Measurements from ENCODE around the gene BAZ2B.

The BAZ2B gene

GRCh38 chr2:159349674-159350299, 266.6 kb downstream of the BAZ2B start (continued):
- TF ChIP-seq ARNTL (CRISPR knock-in tag; IDR thresholded peaks at IDR 0.05; ENCODE audit: borderline replicate concordance, low read depth) = no peak

DNA sequence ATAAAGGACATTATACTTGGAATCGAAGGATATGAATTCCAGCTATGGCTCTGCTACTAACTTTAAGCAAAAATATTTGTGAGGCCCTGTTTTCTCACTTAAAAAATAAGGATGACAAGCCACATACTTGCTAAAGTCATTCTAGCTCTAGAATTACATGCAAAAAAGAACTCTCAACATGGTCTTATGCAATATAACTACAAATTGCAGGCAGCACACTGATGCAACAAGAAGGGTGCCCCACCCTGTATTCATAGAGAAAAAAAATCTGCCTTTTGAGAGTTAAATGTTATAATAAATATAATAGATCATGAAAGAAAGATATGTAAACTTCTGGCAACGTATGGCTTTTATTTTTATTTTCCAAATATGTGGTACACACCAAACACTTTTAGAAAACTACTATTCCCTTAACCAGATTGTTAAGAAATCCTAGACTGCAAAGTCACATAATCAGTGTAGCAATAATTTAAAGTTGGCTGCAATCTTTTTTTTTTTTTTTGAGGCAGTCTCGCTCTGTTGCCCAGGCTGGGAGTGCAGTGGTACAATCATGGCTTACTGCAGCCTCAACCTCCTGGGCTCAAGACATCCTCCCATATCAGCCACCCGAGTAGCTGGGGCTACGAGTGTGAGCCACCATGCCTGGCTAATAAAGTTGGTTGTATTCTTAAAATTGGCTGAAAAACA, 289.6 kb downstream of the BAZ2B start:
- TF ChIP-seq CSDC2 (CRISPR knock-in tag; IDR thresholded peaks at IDR 0.05) (no peak), OSR1 (CRISPR knock-in tag; IDR thresholded peaks at IDR 0.05) (no peak)
- TF ChIP-seq, protein P1, sequence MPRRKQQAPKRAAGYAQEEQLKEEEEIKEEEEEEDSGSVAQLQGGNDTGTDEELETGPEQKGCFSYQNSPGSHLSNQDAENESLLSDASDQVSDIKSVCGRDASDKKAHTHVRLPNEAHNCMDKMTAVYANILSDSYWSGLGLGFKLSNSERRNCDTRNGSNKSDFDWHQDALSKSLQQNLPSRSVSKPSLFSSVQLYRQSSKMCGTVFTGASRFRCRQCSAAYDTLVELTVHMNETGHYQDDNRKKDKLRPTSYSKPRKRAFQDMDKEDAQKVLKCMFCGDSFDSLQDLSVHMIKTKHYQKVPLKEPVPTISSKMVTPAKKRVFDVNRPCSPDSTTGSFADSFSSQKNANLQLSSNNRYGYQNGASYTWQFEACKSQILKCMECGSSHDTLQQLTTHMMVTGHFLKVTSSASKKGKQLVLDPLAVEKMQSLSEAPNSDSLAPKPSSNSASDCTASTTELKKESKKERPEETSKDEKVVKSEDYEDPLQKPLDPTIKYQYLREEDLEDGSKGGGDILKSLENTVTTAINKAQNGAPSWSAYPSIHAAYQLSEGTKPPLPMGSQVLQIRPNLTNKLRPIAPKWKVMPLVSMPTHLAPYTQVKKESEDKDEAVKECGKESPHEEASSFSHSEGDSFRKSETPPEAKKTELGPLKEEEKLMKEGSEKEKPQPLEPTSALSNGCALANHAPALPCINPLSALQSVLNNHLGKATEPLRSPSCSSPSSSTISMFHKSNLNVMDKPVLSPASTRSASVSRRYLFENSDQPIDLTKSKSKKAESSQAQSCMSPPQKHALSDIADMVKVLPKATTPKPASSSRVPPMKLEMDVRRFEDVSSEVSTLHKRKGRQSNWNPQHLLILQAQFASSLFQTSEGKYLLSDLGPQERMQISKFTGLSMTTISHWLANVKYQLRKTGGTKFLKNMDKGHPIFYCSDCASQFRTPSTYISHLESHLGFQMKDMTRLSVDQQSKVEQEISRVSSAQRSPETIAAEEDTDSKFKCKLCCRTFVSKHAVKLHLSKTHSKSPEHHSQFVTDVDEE (CRISPR knock-in tag; IDR thresholded peaks at IDR 0.05) = no peak
- no peak for ATAC-seq

DNA sequence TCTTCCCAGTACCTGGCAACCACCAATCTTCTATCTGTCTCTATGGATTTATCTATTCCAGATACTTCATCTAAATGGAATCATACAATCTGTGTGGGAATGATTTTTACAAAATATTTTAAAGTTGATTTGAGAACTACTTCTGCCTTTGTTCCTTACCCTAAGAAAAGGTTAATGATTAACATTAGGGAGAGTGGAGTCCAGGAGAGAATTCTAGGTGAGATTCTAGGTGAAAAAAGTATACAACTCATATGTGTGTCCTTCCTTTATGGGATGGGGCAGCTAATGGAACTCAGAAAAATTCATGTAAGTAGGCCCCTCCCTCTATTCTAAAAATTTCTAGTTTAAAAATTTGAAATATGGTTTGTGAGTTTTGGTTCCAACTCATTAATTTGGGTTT, 293.9 kb downstream of the BAZ2B start:
- no peak for ATAC-seq

DNA sequence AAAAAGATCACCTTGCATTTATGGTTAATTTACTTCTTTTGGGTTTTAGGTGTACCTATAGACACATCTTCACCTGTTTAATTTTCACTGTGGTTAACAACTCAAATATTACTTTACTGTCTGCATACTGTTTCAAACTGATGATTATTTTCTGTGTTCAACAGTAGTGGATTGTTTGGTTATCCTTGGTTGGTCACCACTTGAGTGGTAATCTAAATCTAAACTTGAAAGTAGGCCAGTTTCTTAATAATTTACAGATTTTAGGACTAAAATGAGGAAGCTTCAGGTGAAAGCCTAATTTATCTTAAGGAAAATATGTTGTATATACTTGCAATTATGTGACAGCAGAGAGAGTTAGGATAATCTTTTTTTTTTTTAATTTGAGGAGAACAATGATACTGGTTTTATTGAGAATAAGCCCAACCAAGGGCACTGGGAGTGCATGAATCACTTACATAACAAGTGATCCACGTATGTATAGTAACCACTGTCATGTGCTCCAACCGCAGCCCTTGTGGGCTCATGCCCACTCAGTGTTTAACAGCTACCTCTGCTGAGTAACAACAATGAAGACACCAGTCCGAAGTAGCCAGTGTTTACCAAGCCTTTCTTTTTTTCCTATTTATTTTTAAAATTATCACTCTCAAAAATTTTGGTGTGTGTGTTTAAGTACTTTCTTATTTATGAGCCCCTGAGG, 298.8 kb downstream of the BAZ2B start:
- TF ChIP-seq SNAI2 (CRISPR knock-in tag; IDR thresholded peaks at IDR 0.05) (no peak), ZFP3 (CRISPR knock-in tag; IDR thresholded peaks at IDR 0.05) (no peak), ZNF565 (CRISPR knock-in tag; conservative IDR thresholded peaks at IDR 0.05; ENCODE audit: low read depth) (no peak), BACH2 (CRISPR knock-in tag; IDR thresholded peaks at IDR 0.05; ENCODE audit: borderline replicate concordance) (no peak), GLIS3 (CRISPR knock-in tag; IDR thresholded peaks at IDR 0.05) (no peak), ZNF70 (CRISPR knock-in tag; IDR thresholded peaks at IDR 0.05) (no peak), TOX (CRISPR knock-in tag; IDR thresholded peaks at IDR 0.05; ENCODE audit: borderline replicate concordance) (no peak), ZC3H10 (CRISPR knock-in tag; IDR thresholded peaks at IDR 0.05) (no peak), ZFP30 (CRISPR knock-in tag; IDR thresholded peaks at IDR 0.05) (no peak), TCF4 (CRISPR knock-in tag; IDR thresholded peaks at IDR 0.05; ENCODE audit: borderline replicate concordance) (no peak), PPARA (CRISPR knock-in tag; IDR thresholded peaks at IDR 0.05; ENCODE audit: borderline replicate concordance) (no peak), ISL1 (CRISPR knock-in tag; IDR thresholded peaks at IDR 0.05) (no peak), ZNF8 (CRISPR knock-in tag; IDR thresholded peaks at IDR 0.05) (no peak), CSDC2 (CRISPR knock-in tag; IDR thresholded peaks at IDR 0.05) (no peak), ARNTL (CRISPR knock-in tag; IDR thresholded peaks at IDR 0.05; ENCODE audit: borderline replicate concordance, low read depth) (no peak), OSR1 (CRISPR knock-in tag; IDR thresholded peaks at IDR 0.05) (no peak)
- TF ChIP-seq, protein P2, sequence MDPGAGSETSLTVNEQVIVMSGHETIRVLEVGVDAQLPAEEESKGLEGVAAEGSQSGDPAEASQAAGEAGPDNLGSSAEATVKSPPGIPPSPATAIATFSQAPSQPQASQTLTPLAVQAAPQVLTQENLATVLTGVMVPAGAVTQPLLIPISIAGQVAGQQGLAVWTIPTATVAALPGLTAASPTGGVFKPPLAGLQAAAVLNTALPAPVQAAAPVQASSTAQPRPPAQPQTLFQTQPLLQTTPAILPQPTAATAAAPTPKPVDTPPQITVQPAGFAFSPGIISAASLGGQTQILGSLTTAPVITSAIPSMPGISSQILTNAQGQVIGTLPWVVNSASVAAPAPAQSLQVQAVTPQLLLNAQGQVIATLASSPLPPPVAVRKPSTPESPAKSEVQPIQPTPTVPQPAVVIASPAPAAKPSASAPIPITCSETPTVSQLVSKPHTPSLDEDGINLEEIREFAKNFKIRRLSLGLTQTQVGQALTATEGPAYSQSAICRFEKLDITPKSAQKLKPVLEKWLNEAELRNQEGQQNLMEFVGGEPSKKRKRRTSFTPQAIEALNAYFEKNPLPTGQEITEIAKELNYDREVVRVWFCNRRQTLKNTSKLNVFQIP (CRISPR knock-in tag; IDR thresholded peaks at IDR 0.05; ENCODE audit: borderline replicate concordance, low read depth) = no peak
- TF ChIP-seq, protein P3, sequence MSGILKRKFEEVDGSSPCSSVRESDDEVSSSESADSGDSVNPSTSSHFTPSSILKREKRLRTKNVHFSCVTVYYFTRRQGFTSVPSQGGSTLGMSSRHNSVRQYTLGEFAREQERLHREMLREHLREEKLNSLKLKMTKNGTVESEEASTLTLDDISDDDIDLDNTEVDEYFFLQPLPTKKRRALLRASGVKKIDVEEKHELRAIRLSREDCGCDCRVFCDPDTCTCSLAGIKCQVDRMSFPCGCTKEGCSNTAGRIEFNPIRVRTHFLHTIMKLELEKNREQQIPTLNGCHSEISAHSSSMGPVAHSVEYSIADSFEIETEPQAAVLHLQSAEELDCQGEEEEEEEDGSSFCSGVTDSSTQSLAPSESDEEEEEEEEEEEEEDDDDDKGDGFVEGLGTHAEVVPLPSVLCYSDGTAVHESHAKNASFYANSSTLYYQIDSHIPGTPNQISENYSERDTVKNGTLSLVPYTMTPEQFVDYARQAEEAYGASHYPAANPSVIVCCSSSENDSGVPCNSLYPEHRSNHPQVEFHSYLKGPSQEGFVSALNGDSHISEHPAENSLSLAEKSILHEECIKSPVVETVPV (CRISPR knock-in tag; IDR thresholded peaks at IDR 0.05) = no peak
- TF ChIP-seq, protein P1 (CRISPR knock-in tag; IDR thresholded peaks at IDR 0.05) = no peak
- TF ChIP-seq, protein P4, sequence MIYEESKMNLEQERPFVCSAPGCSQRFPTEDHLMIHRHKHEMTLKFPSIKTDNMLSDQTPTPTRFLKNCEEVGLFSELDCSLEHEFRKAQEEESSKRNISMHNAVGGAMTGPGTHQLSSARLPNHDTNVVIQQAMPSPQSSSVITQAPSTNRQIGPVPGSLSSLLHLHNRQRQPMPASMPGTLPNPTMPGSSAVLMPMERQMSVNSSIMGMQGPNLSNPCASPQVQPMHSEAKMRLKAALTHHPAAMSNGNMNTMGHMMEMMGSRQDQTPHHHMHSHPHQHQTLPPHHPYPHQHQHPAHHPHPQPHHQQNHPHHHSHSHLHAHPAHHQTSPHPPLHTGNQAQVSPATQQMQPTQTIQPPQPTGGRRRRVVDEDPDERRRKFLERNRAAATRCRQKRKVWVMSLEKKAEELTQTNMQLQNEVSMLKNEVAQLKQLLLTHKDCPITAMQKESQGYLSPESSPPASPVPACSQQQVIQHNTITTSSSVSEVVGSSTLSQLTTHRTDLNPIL (CRISPR knock-in tag; IDR thresholded peaks at IDR 0.05; ENCODE audit: low read depth) = no peak
- ATAC-seq = no peak

More for the DNA sequence above, 293.9 kb downstream of the BAZ2B start:
- no peak for TF ChIP-seq PPARA (CRISPR knock-in tag; IDR thresholded peaks at IDR 0.05; ENCODE audit: borderline replicate concordance)
- TF ChIP-seq ZNF565 (CRISPR knock-in tag; conservative IDR thresholded peaks at IDR 0.05; ENCODE audit: low read depth) = no peak
- no peak for TF ChIP-seq GLIS3 (CRISPR knock-in tag; IDR thresholded peaks at IDR 0.05)
- no peak for TF ChIP-seq ZC3H10 (CRISPR knock-in tag; IDR thresholded peaks at IDR 0.05)
- no peak for TF ChIP-seq ZFP3 (CRISPR knock-in tag; IDR thresholded peaks at IDR 0.05)
- no peak for TF ChIP-seq ARNTL (CRISPR knock-in tag; IDR thresholded peaks at IDR 0.05; ENCODE audit: borderline replicate concordance, low read depth)
- TF ChIP-seq BACH2 (CRISPR knock-in tag; IDR thresholded peaks at IDR 0.05; ENCODE audit: borderline replicate concordance) = no peak

All from SK-N-SH treated with all-trans-retinoic acid at 6 μM for 48 hours (cell line).